Frontal cortex (tissue), 4 donors: ENCODE results near the gene GUCD1. TPM values are rescaled to one million over a fixed set of nuclear protein-coding genes. Genes with fewer than 3 reads are reported as not detected.

ENCODE experiments used
- DNase-seq, 2 donors: peaks; one replicate each; pipeline ENCODE4 v3.0.0; 2012; ENCODE audit warnings: low spot score in 2 of 2
- FAIRE-seq: peaks from 2 replicates; lab custom pipeline; 2012; peaks lifted over from hg19 to GRCh38; lab: Jason Lieb, UNC
- total RNA-seq: library from RNA; depleted of rRNA; stranded (reverse); fragments of >200 nt; gene quantifications from one replicate; pipeline ENCODE4 v1.2.3, GENCODE V29; 2014
- donor health status: control.
- donor health status: control.
- donor health status: control.

GUCD1 gene
- total RNA-seq, 1 donor from 2014 or later, result 35.1 TPM

DNA sequence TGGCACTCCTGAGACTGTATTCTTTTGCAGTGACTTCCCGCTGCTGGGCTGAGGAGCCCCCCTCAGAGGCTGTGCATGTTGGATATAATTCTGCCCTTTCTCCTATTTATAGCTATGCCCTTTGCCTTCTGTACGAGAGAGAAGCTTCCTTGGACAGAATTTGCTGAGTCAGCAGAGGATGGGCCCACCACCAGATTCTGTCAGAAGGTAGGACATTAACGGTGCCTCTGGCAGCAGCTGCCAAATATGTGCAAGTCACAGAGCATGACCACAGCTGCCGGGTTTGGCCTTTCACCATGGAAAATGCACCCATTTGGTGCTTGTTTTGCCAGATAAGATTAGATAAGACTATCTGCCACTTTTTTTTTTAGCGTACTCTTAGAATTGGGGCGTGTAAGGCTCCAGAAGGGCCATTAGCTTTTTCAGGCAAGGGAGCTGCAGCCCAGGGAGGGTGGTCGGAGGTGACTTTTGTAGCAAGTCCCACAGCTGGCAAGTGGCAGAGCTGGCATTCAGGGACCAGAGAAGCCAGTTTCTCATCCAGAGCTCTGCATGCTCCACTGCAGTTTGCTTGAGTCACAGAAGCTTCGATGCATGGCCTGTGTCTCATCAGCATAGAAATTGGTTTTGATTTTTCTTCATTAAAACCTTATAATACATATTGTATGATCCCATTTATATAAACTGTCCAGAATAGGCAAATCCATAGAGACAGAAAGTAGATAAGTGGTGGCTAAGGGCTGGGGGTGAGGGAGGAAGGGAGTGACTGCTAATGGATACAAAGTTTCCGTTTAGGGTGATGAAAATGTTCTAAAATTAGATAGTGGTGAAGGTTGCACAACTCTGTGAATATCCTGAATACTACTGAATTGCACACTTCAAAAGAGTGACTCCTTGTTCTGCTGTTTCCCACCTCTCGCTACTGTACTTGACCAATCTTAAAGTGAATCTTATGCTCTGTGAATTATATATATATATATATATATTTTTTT is 44.0 kb downstream of the GUCD1 start:
- FAIRE-seq, result no peak
- no peak for DNase-seq

DNA sequence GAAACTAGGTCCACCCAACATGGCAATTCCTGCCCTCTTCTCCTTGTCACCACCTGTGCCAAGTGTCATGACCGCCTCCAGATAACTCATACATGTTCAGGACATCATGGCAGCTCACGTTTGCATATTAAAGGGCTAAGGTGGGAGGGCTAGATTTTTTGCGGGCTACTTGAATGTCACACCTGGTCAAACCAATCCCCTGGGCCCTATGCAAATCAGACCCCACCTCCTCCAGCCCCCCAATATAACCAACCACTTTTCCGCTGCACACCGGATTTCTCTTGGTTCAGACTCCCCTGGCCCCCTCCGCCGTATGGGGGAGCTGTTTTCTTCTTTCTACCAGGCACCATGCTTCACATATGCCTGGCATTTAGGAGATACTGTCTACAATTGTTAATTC is 47.2 kb downstream of the GUCD1 start:
- FAIRE-seq (no peak), DNase-seq (no peak)

DNA sequence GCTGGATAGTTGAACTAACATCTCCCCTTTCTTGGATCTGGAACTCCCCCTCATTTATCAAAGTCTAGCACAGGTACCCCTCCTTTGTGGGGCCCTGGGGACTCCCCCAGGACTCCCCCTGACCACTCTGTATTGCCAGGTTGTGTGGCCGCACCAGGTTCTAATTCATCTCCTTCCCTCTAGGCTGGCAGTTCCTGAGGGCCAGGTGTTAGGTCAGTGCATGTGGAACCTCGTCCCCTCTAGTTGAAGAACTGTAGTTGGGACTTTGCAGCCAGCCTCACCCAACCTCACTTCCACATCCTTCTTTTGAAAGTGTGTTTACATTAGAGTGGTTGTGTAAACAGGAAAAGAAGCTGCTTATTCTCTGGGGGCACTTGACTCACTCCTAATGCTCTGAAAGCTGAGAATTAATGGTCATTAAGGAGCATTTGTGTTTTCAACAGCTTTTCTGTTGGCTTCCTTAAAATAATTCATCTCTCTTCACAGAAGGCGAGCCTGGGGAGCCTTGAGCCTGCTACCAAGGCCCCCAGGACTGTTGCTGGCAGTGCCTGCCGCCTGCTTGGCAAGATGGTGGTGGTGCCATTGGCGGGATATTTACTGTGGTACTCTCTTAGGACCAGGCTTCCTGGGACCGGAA is 48.0 kb downstream of the GUCD1 start:
- no peak for FAIRE-seq
- DNase-seq, result no peak

DNA sequence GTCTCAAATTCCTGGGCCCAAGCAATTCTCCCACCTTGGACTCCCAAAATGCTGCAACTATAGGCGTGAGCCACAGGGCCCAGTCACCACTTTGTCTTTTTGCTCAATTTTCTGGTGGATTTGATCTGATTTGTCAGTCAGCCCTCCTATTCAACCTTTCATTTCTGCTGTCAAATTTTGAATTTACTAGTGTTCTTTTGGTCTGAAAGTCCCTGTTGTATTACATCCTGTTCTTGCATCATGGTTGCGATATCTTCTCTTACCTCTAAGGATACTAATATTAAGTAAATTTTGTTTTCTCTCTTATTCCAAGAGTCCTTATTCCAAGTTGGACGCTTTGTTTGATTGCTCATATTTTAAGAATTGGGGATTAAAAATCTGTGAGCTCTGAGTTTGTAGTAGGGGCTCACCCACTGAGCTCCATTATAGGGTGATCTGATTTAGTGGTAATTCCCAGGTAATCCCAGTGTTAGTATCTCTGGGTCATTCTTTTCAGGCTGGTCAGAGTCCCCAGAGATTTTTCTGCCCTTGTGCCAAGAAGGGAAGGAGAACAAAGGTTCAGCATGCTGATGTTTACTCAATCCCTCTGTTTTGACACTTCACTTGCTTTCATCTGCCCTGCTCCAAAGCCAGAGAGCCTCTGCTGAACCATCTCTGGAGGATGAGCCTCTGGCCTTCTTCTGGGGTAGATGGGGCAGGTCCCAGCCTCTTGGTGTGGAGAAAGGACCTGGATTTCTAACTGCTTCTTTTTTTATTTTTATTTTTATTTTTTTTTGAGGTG is 49.8 kb downstream of the GUCD1 start:
- DNase-seq (no peak), FAIRE-seq (no peak)

DNA sequence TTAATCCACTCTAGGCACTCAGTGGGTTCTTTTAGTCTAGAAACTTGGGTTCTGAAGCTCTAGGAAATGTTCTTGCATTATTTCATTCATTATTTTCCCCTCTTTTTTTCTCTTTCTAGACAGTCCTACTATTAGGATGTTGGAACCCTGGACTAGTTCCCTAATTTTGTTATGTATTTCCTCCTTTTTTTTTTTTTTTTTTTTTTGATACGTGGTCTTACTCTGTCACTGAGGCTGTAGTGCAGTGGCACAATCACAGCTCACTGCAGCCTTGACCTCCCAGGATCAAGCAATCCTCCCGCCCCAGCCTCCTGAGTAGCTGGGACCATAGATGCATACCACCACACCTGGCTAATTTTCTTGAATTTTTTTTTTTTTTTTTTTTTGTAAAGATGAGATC is 50.4 kb downstream of the GUCD1 start:
- FAIRE-seq (no peak), DNase-seq (no peak)

DNA sequence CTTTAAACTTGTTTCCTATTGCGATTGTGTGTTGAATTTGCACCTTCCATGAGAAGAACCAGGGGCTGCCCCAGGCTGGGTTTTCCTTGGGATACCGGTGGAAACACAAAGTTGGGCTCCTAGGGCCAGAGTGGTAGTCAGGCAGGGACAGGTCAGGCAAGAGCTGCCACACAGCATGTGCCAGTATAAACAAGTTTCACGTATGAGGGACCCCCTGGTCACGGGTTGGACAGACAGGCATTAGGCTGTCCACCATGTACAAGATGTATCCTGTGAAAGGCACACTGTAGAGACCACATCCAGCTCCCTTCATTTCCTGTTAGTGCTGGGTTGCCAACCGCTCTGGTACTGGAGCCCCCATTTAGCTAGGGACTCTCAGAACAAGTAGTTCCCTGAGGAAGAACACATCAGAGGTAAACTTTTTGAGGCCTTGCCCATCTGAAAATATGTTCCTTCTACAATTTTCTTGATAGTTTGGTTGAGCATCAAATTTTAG is 51.0 kb downstream of the GUCD1 start:
- FAIRE-seq, result no peak
- DNase-seq, result no peak

DNA sequence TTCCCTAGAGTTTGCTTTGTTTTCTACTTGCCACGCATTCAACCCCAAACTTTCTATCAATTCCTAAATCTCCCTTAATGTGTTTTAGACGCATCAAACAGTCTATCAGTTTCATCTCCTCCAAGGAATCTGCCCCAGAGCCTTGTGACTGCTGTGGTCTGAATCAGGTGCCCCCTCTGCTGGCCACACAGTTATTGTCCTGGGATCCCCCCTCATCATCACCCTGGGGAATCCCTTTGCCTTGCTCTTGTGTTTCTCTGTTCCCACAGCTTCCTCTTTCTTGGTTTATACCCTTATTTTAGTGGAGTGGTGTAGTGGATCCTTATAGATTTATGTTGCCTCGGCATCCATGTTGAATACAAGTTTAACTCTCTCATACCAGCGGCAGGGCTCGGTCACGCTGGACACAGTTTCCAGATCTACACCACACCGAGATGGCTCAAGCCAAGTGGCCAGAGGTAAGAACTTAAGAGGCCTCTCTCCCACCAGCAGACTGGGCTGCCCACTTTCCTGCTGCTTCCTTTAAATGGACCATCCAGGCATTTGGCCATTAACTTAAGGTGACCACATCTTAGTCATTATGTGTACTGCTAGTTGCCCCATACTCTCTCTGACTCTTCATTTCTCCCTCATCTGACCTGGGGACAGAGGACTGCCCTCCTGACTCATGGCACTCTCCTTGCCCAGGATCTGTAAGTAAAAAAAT is 51.6 kb downstream of the GUCD1 start:
- FAIRE-seq (no peak), DNase-seq (peak; percentile 43 to 54)

DNA sequence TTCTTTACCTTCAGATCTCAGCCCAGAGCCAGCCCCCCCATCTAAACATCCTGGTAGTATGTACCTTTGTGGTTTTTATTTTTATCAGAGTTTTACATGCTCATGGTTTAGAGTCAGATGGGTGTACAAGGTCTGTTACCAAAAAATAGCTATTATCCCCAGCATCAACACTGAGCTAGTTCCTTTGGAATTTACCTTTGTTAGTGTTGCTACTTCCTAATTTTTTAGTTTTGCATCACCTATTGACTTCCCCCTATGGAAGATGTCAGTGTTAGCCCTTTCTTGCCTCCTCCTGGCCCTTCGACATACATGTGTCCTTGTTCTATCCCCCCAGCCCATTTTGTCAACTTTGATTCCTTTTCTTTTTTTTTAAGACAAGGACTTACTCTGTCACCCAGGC is 52.4 kb downstream of the GUCD1 start:
- no peak for DNase-seq
- FAIRE-seq, result no peak

DNA sequence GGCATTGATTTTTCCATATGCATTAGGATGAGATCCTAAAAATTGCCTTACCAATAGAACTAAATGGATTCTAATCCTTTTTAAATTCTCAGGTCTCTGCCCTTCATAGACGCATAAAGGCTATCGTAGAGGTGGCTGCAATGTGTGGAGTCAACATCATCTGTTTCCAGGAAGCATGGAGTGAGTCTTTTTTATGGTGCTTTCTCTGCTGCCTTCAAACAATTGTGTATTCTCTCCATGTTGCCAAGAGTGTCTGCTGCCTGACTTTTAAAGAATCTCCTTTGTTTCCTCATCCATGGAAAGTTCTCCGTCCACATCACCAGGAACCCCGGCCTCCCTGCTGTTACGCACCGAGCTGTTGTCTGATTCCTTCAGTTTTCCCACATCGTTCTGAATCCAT is 52.9 kb downstream of the GUCD1 start:
- FAIRE-seq (no peak), DNase-seq (no peak)

DNA sequence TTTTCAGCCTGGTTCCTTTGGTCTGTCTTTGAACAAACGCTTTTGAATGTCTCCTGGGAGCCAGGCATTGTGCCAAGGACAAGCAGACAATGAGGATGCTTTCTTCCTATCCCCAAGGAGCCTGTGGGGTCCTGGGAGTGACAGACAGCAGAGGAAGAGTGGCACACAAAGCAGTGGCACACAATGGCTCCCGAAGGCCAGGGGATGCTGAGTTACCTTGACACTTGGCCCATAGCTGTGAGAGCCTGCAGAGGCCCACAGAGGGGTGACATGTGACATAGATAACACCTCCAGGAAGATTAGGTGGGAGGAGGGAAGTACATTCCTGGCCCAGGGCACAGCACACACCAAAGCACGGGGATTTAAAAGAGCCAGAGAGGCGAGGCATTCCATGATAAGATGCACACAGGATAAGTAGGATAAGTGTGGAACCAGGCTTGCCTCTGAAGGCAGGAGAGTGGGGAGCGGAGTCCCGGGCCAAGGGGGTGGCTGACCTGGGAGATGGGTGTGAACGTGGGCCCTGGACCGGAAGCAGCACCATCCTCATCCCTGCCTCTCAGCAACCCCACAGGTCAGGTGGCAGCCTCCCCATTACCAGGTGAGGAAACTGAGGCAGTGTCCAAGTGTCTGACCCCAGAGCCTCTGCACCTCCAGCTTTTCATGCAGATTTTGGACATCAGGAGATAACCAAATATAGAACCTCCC is 53.5 kb downstream of the GUCD1 start:
- FAIRE-seq (no peak), DNase-seq (no peak)

DNA sequence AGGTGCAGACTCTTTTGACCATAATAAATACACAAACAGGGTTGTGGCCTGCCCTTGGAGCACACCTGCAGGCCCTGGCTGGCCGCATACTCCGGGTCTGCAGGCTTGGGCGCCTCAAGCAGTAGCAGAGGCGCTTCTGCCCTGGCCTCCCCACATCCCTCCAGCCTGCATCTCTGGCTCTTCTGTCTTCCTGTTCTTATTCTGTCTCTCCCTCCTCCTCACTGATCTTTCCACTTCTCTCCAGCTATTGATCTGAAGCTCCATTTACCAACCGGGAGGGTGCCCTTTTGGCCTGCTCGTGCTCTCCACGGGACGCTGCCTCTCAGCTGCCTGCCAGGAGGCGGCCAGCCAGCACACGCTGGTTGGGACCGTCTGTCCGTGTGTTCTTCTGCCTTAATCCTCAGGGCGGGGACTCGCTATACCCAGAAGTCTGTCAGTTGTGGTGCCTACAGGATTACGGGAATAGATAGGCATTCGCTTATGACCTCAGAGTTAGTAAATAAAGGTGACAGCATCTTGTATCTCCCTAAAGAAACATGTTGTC is 54.6 kb downstream of the GUCD1 start:
- FAIRE-seq (no peak), DNase-seq (no peak)

DNA sequence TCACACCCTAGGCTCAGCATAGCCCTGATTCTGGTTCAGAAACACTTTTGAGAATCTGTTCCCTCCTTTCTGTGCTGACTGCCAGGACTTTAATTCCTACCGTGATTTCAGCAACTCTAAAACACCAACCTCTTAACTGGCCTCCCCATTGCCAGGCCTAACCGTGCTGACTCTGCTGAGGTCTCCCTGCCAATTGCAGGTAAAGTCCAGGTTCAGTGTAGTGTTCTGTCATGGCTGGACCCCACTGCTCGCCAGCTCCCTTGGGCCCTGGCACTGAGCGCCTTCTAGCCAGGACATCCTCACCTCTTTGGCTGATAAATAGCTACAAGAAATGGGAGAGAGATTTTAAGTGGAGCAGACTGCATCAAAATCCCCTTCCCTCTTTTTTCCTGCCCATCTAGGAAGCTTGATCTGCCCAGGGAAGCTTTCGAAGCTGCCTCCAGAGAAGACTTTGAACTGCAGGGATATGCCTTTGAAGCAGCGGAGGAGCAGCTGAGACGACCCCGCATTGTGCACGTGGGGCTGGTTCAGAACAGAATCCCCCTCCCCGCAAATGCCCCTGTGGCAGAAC is 55.1 kb downstream of the GUCD1 start:
- FAIRE-seq (no peak), DNase-seq (no peak)

DNA sequence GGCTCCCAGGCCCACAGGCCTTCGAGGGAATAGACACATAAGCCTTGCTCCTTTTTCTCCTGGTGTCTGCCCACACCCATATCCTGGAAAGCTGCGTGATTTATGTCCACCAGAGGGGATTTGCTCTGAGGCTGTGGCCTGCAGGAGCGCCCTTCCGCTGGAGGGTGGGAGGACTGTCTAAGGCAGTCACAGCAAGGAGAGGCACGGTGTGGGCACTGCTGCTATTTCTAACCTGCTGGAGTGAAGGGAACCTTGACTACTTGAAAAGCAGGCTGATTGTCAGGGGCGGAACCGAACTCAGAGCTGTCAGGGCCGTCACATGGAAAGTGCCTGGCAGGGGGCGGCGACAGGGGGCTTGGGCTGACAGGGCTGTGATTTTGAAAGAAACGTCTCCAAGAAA is 56.1 kb downstream of the GUCD1 start:
- FAIRE-seq (no peak), DNase-seq (no peak)

DNA sequence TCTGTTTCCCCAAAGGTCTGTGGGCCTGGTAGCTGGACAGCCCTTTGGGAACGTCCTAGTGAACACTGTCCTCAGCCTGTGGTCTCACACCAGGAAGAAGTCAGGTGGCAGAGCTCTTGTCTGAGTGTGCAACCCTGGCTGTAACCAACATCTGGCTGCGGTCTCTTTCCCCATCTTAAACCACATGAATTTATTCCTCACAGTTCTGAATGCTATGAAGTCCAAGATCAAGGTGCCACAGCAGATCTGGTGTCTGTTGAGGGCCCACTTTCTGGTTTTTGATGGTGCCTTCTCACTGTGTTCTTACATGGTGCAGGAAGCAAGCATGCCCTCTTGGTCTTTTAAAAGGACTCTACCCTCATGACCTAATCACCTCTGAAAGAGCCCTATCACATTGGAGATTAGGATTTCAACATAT is 57.1 kb downstream of the GUCD1 start:
- FAIRE-seq (no peak), DNase-seq (no peak)

DNA sequence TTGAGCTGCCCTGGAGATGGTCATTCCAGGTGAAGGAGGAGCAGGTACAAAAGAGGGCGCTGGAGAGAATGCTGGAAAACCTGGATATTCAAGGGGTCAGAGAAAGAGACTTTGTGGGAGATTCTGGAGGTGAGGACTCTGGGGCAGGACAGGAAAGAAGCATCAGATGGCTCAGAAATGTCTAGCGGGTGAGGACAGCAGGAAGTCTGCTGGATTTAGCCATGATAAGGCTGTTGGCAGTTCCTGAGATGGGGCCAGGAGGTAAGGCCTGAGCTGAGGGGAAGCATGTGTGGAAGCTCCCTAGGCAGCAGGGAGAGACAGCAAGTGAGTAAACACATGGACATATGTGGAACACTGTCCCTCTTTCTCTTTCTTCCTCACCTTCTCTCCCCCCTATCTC is 58.3 kb downstream of the GUCD1 start:
- FAIRE-seq, result no peak
- no peak for DNase-seq

DNA sequence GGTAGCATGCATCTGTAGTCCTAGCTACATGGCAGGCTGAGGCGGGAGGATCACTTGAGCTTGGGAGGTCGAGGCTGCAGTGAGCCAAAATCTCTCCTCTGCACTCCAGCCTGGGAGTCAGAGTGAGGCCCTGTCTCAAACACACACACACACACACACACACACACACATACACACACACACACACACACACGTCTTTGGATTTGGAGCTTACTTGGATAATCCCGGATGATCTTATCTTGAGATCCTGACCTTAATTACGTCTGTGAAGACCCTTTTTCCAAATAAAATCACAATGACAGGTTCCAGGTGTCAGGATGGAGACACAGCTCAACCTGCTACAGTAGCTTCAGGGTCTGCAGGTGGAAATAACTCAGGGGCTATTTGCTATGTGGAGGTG is 58.7 kb downstream of the GUCD1 start:
- FAIRE-seq (no peak), DNase-seq (no peak)

DNA sequence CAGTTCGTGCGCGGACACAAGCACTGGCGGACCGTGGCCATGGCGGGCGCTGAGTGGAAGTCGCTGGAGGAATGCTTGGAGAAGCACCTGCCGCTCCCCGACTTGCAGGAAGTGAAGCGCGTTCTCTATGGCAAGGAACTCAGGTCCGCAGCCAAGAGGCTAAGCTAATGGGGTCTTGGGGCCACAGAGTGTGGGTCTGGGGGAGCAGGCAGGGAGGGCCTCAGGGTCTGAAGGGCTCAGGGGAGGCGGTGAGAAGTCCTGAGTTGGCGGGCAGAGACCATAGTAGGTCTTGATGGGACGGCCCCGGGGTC is 59.6 kb downstream of the GUCD1 start:
- no peak for DNase-seq
- FAIRE-seq, result no peak

DNA sequence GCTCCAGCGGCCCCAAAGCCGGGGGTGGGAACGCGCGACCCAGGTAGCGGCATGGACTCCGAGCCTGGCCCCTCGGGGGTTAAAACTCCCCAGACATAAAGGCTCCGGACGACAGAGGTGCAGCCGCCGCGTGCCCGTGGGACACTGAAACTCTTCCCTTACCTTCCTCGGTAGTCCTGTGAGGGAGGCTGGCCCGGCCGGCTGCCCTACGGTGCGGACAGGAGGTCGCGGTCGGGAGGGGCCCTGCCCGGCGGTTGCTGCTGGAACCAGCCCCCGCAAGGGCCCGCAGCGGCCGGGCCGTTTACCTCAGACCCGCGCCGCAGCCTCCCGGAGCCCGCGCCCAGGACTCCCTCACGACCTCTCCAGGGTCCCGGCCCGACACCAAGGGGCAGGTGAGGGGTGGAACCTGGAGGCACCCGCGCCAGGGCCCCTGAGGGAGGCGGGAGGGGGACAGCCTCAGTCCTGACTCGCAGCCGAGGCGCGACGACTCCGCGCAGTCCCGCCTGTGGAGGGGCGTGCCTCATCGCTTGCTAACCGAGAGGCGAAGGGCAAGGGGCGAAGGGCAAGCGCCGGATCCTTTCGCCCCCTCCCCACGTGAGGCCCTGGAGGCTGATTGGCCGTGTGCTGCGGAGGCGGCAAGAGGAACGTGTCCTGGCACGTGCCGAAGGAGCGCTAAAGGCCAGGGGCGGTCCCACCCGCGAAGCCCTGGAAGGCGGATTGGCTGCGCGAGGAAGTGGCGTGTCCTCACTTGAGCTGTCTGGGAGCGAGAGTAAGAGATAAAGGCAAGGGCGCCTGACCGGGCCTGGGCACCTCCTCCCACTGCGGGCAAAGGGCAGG is 60.2 kb downstream of the GUCD1 start, which contains the start of gene UPB1:
Gene UPB1, plus strand, starts transcription at position 805 of the 837 bp plus-strand sequence. CDS start 72 bp downstream, outside the sequence.
- no peak for DNase-seq
- no peak for FAIRE-seq
